ENCODE measurements around the gene EIF2B2. TPM values are rescaled to one million over a fixed set of nuclear protein-coding genes. Genes with fewer than 3 reads are reported as not detected.

EIF2B2 gene
- total and polyA plus RNA-seq, 2 experiments from 2014 or later = 39.2 to 40.5 TPM

GRCh38 chr14:75048101-75048500, 45.4 kb downstream of the EIF2B2 start (continued):
- TF ChIP-seq EZH2phosphoT487 (IDR thresholded peaks at IDR 0.05; ENCODE audit: unreplicated experiment) (no peak), NANOG (IDR thresholded peaks at IDR 0.05; ENCODE audit: borderline replicate concordance) (no peak), POLR2AphosphoS5 (IDR thresholded peaks at IDR 0.05; ENCODE audit: low read depth) (no peak), CREB1 (CRISPR knock-in tag; IDR thresholded peaks at IDR 0.05; ENCODE audit: low read depth) (no peak), EZH2 (IDR thresholded peaks at IDR 0.05; ENCODE audit: low read depth, unreplicated experiment) (no peak), STAT1 (IDR thresholded peaks at IDR 0.05; ENCODE audit: unreplicated experiment) (no peak)

GRCh38 chr14:75049136-75049535, 46.4 kb downstream of the EIF2B2 start:
- Histone ChIP-seq H3K27ac (ENCODE audit: low read depth) (no peak overlapping the region), H3F3A (replicated peaks; ENCODE audit: low read depth) (no peaks in the 10 kb centered on the region), H4K20me1 (replicated peaks; ENCODE audit: insufficient read depth) (0 out of 2 replicates have a peak, but pooled peaks cover 2% of the 10 kb centered on the region), H3K4me3 (no peak overlapping the region), H3K9me2 (ENCODE audit: insufficient read depth) (no peaks in the 10 kb centered on the region), H3K36me3 (ENCODE audit: insufficient read depth) (no peaks in the 10 kb centered on the region), H3K79me2 (replicated peaks; ENCODE audit: insufficient read depth) (0 out of 2 replicates have a peak, but pooled peaks cover 6% of the 10 kb centered on the region), H3K4me1 (ENCODE audit: insufficient read depth) (no peaks in the 10 kb centered on the region), H3K27me3 (ENCODE audit: insufficient read depth) (no peaks in the 10 kb centered on the region), H2AFZ (no peak overlapping the region), H3K4me2 (no peak overlapping the region)
- peaks cover 3% of the 10 kb centered on the region for H3K27me3 Mint-ChIP-seq (ENCODE audit: insufficient read depth, low read depth, poor library complexity)
- no peak for ATAC-seq
- no peak for TF ChIP-seq CREB1 (CRISPR knock-in tag; IDR thresholded peaks at IDR 0.05; ENCODE audit: low read depth)
- TF ChIP-seq ETS1 (IDR thresholded peaks at IDR 0.05) = no peak
- TF ChIP-seq ZNF114 (CRISPR knock-in tag; IDR thresholded peaks at IDR 0.05) = no peak
- no peak for TF ChIP-seq JUNB (IDR thresholded peaks at IDR 0.05; ENCODE audit: unreplicated experiment)
- TF ChIP-seq NANOG (IDR thresholded peaks at IDR 0.05; ENCODE audit: borderline replicate concordance) = no peak
- no peaks in the 10 kb centered on the region; the same call in 2 of the 3 replicates for H3K4me1 Mint-ChIP-seq
- H3K4me3 Mint-ChIP-seq = no peak overlapping the region
- no peak for DNase-seq (ENCODE audit: low spot score)
- H3K9me3 Mint-ChIP-seq = no peaks in the 10 kb centered on the region; the same call in 1 of the 3 replicates
- no peaks in the 10 kb centered on the region for H3K36me3 Mint-ChIP-seq (ENCODE audit: low read depth)
- no peak overlapping the region for H3K27ac Mint-ChIP-seq

GRCh38 chr14:75049731-75050201, 47.0 kb downstream of the EIF2B2 start:
- H3K36me3 Mint-ChIP-seq (ENCODE audit: low read depth) = no peaks in the 10 kb centered on the region
- no peaks in the 10 kb centered on the region for H3F3A ChIP-seq (replicated peaks; ENCODE audit: low read depth)
- peaks cover 3% of the 10 kb centered on the region for H3K27me3 Mint-ChIP-seq (ENCODE audit: insufficient read depth, low read depth, poor library complexity)
- no peak overlapping the region for H3K4me3 ChIP-seq
- no peaks in the 10 kb centered on the region for H3K4me1 ChIP-seq (ENCODE audit: insufficient read depth)
- 0 out of 2 replicates have a peak, but pooled peaks cover 6% of the 10 kb centered on the region for H3K79me2 ChIP-seq (replicated peaks; ENCODE audit: insufficient read depth)
- H4K20me1 ChIP-seq (replicated peaks; ENCODE audit: insufficient read depth) = no peaks in the 10 kb centered on the region; the same call in 1 of the 2 replicates
- peak overlapping the region; percentile 82; the same call in 2 of the 3 replicates for H3K4me3 Mint-ChIP-seq
- no peaks in the 10 kb centered on the region for H3K9me2 ChIP-seq (ENCODE audit: insufficient read depth)
- DNase-seq (ENCODE audit: low spot score) (no peak), ATAC-seq (no peak)
- no peak overlapping the region for H3K27ac Mint-ChIP-seq
- TF ChIP-seq POLR2AphosphoS5 (IDR thresholded peaks at IDR 0.05; ENCODE audit: low read depth) = no peak
- TF ChIP-seq CTCF (conservative IDR thresholded peaks at IDR 0.05; ENCODE audit: low read depth in 2 of 2) = no peak
- TF ChIP-seq STAT1 (IDR thresholded peaks at IDR 0.05; ENCODE audit: unreplicated experiment) = no peak
- no peak for TF ChIP-seq ZNF114 (CRISPR knock-in tag; IDR thresholded peaks at IDR 0.05)
- no peak for TF ChIP-seq NANOG (IDR thresholded peaks at IDR 0.05; ENCODE audit: borderline replicate concordance)
- TF ChIP-seq REST (IDR thresholded peaks at IDR 0.05; ENCODE audit: unreplicated experiment) = no peak
- no peak for TF ChIP-seq EZH2phosphoT487 (IDR thresholded peaks at IDR 0.05; ENCODE audit: unreplicated experiment)
- H2AFZ ChIP-seq = no peak overlapping the region
- no peaks in the 10 kb centered on the region for H3K36me3 ChIP-seq (ENCODE audit: insufficient read depth)
- H3K27ac ChIP-seq (ENCODE audit: low read depth) = no peak overlapping the region
- H3K4me1 Mint-ChIP-seq = no peaks in the 10 kb centered on the region; the same call in 2 of the 3 replicates
- H3K9me3 Mint-ChIP-seq = no peaks in the 10 kb centered on the region; the same call in 1 of the 3 replicates
- no peaks in the 10 kb centered on the region for H3K27me3 ChIP-seq (ENCODE audit: insufficient read depth)
- no peak overlapping the region for H3K4me2 ChIP-seq

All from GM23338 (cell line).